Skeletal muscle tissue (tissue), 4 donors: ENCODE measurements around the gene DAB1. TPM values are rescaled to one million over a fixed set of nuclear protein-coding genes. Genes with fewer than 3 reads are reported as not detected.

Source experiments
- H3K27ac ChIP-seq: one replicate; pipeline ENCODE4 v1.7.0; 2013; ENCODE audit warnings: mild to moderate bottlenecking, low read depth, low read length, inconsistent platforms
- H3K27me3 ChIP-seq, 3 donors: one replicate each; pipeline ENCODE4 v1.7.0; 2013; ENCODE audit warnings: low read length in 3 of 3; ENCODE audit not compliant: control insufficient read depth in 3 of 3, insufficient read depth in 3 of 3
- H3K36me3 ChIP-seq, 3 donors: one replicate each; pipeline ENCODE4 v1.7.0; 2013; ENCODE audit warnings: low read length in 3 of 3; ENCODE audit not compliant: control insufficient read depth in 3 of 3, insufficient read depth in 3 of 3
- H3K4me1 ChIP-seq, 3 donors: one replicate each; pipeline ENCODE4 v1.7.0; 2013; ENCODE audit warnings: low read length in 3 of 3, mild to moderate bottlenecking in 3 of 3; ENCODE audit not compliant: control insufficient read depth in 3 of 3, insufficient read depth in 3 of 3
- H3K4me3 ChIP-seq, 3 donors: one replicate each; pipeline ENCODE4 v1.7.0; 2013; ENCODE audit warnings: low read length in 3 of 3
- H3K9ac ChIP-seq, 3 donors: one replicate each; pipeline ENCODE4 v1.7.0; 2013; ENCODE audit warnings: low read length in 3 of 3, mild to moderate bottlenecking in 3 of 3, moderate library complexity in 2 of 3, low read depth in 1 of 3
- H3K9me3 ChIP-seq, 3 donors: one replicate each; pipeline ENCODE4 v1.7.0; 2013; ENCODE audit warnings: low read length in 3 of 3; ENCODE audit not compliant: control insufficient read depth in 3 of 3
- total RNA-seq: library from RNA; depleted of rRNA; stranded (reverse); fragments of >200 nt; gene quantifications from one replicate; pipeline ENCODE4 v1.2.3, GENCODE V29; 2014
- donor health status: Osteomylitis.

DAB1 gene
- total RNA-seq, 1 donor from 2014 or later, result 1.6 TPM

DNA sequence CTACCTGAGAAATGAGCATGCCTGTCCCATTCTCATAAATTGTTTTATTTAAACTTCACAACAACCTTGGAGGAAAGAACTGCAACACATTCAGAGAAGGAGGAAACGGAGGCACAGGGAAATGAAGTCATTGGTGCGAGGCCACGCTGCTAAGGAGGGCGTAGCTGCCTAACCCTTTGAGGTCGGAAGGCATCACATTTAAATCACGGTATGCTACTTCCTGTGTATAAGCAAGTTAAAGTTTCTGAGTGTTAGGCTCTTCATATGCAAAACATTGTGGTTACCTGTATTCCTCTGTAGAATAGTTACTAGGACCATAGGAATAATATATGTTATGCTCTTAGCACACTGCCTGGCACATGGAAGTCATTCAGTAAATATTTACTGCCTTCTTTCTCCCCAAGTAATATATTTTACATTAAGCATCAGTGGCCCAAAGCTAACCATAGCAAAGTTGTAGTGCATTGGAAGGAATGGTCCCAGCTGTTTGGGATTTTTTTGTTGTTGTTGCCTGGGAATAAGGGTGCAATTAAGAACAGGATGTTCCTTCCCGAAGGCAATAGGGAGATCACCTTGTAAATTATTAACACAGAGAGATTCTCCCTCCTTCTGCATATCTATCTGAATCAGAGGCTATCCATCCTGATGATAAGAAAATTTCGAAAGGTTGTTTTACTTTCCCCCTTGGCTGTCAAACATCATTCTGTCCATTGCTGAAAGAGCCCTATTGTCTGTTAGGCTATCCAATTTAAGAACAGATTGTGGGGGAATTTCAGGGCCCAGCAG, 265.8 kb downstream of the DAB1 start:
- Histone ChIP-seq H3K9me3 (peaks cover 0 to 2% (median 0%) of the 10 kb centered on the region in 3 donors), H3K4me3 (no peak overlapping the region), H3K27ac (no peak overlapping the region), H3K27me3 (peaks cover 0 to 10% (median 0%) of the 10 kb centered on the region in 3 donors), H3K9ac (no peak overlapping the region), H3K36me3 (no peaks in the 10 kb centered on the region), H3K4me1 (no peaks in the 10 kb centered on the region)

DNA sequence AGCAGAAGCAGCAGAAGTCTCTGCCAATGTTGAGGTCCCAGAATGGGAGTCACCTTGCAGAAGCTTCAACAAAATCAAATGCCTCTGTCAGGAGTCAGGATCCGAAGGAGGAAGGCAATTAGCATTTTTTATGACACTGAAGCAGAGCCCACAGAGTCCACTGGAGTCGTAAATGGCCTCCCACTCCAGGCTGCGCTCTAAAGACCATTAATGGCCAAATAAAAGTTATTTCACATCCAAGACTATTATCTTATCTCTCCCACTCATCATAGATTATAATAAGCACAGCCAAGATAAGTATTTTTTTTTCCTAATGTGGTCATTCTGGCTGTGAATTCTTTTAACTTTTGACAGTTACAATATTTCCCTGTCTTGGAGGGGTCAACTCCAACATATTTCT, 267.0 kb downstream of the DAB1 start:
- Histone ChIP-seq H3K36me3 (no peaks in the 10 kb centered on the region), H3K27me3 (peaks cover 0 to 10% (median 0%) of the 10 kb centered on the region in 3 donors), H3K4me1 (no peaks in the 10 kb centered on the region), H3K9ac (no peak overlapping the region), H3K9me3 (peaks cover 0 to 2% (median 0%) of the 10 kb centered on the region in 3 donors), H3K4me3 (no peak overlapping the region), H3K27ac (no peak overlapping the region)

DNA sequence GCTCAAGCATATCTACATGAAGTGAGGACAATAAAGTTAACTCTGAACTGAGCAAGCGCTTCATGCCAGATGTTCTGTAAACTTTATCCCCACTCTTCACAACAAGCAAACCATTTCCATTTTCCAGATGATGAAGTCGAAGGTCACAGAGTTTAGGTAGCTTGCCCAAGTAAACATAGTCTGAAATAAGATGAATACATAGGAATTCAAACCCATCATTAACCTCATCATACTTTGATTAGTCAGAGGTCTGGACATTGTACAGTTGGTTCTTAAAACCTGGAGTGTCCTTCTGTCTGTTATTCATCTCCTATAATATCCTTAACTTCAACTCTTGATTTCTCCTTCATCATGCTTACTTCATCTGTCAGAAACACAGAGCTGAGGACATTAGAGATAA, 277.8 kb downstream of the DAB1 start:
- no peak overlapping the region for H3K9ac ChIP-seq
- H3K4me3 ChIP-seq, result no peak overlapping the region

DNA sequence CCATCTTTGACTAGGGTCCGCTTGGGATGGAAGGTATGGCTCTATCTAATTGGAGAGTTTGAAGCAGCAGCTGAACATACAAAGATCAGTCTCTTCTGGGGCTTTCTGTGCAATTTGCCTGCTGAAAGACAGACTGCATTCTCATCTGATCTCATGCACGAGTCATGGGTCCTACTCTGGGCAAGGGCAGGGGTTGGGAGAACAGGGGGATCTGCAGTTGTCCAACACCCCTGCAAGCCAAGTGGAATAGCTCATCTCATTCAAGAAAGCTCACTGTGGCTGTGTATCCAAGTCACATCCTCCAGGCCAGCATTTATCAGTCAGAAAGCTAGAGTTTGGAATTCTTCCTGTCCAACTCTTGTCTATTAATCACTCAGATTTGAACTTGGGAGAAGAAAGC, 280.9 kb downstream of the DAB1 start:
- Histone ChIP-seq H3K27ac (no peak overlapping the region), H3K27me3 (no peaks in the 10 kb centered on the region), H3K9me3 (no peaks in the 10 kb centered on the region), H3K9ac (no peak overlapping the region), H3K4me3 (no peak overlapping the region), H3K36me3 (no peaks in the 10 kb centered on the region), H3K4me1 (no peaks in the 10 kb centered on the region)

More for the DNA sequence above, 277.8 kb downstream of the DAB1 start:
- no peaks in the 10 kb centered on the region for H3K36me3 ChIP-seq
- H3K9me3 ChIP-seq, result no peaks in the 10 kb centered on the region
- no peaks in the 10 kb centered on the region for H3K27me3 ChIP-seq
- no peaks in the 10 kb centered on the region for H3K4me1 ChIP-seq
- H3K27ac ChIP-seq, result no peak overlapping the region

DNA sequence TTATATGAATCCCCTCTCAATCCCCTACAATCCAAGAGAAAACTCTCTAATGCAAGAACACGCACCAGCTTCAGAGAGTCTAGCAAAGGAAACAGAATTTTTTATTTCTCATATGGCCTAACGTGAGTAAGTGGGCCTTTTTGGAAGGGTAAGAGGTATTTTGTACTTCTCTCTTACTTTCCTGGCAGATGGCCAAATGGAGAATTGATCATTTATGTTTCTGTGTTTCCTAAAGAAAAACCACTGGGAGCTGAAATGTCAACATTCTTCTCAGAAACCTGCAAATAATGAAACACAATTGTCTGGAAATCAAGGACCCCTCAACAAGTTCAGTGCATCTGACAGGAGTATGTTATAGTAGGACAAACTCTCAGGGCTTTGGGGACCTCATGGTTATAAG, 281.7 kb downstream of the DAB1 start:
- Histone ChIP-seq H3K9ac (no peak overlapping the region), H3K27ac (no peak overlapping the region), H3K4me1 (no peaks in the 10 kb centered on the region), H3K27me3 (no peaks in the 10 kb centered on the region), H3K4me3 (no peak overlapping the region), H3K36me3 (no peaks in the 10 kb centered on the region), H3K9me3 (no peaks in the 10 kb centered on the region)

DNA sequence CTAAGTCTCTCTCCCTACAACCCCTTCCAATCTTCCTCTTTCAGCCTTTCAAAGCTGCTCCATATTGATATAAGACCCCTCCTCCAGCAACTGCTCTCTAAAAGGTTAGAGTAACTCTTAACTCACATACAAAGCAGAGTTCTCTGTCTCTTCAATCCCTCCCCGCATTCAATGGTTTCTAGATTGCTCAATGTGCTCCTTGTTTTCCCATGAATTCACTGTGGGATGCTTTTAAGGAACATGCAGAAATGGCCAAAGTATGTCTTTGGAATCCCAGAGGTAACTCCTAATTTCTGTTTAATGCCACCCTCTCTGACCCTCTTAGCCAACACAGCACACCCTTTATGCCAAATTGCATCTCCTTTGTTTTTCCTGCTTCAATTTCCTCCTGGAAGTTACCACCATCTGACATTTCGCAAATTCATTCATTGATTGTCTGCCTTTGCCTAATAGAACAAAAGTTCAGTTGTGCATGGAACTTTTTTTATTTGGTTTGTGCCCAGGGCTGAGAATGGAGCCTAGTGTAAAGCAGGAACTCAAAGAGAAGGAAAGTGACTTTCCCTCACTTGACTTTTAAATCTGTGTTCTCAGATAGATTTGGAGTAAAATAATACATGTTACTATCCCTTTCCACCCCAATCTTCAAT, 285.3 kb downstream of the DAB1 start:
- no peak overlapping the region for H3K9ac ChIP-seq
- H3K36me3 ChIP-seq, result no peaks in the 10 kb centered on the region
- H3K27ac ChIP-seq, result no peak overlapping the region

DNA sequence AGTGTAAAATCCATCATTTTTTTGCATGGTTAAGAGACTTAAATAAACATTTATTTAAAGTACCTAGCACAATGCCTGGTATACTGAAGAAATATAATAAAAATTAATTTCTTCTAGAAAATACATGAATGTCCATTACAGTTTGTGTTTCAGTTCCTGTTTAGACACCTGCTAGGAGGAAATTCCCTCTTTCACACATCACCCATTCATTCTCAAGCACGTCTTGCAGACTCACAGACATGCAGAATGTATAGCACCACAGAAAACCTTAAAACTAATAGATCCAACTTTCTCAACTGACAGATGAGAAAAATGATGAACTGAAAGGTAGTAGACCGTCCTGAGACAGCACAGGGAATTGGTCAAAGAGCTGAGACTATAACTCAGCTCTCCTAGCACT, 285.9 kb downstream of the DAB1 start:
- Histone ChIP-seq H3K4me1 (no peaks in the 10 kb centered on the region), H3K27ac (no peak overlapping the region), H3K36me3 (no peaks in the 10 kb centered on the region), H3K9ac (no peak overlapping the region), H3K4me3 (no peak overlapping the region), H3K9me3 (no peaks in the 10 kb centered on the region), H3K27me3 (peaks cover 0 to 2% (median 0%) of the 10 kb centered on the region in 3 donors)

More for the DNA sequence above, 285.3 kb downstream of the DAB1 start:
- Histone ChIP-seq H3K4me1 (no peaks in the 10 kb centered on the region), H3K4me3 (no peak overlapping the region), H3K9me3 (no peaks in the 10 kb centered on the region), H3K27me3 (peaks cover 0 to 2% (median 0%) of the 10 kb centered on the region in 3 donors)

DNA sequence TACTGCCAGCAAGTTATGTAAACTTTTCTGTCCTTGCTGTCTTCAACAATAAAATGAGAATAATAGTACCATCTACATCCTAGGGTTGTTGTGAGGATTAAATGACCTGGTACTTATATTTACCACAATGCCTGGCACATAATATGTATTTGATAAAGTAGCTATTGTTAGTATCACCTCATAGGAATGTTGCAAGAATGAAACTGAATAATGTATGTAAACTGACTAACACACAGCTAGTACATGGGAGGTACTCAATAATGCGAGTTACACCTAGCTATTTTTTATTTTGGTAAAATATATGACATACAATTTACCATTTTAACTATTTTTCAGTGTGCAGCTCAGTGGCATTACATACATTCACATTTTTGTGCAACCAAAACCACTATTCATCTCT, 289.1 kb downstream of the DAB1 start:
- no peak overlapping the region for H3K4me3 ChIP-seq
- H3K27me3 ChIP-seq, result peaks cover 0 to 2% (median 0%) of the 10 kb centered on the region in 3 donors
- no peak overlapping the region for H3K9ac ChIP-seq
- H3K27ac ChIP-seq, result no peak overlapping the region
- H3K9me3 ChIP-seq, result no peaks in the 10 kb centered on the region
- no peaks in the 10 kb centered on the region for H3K4me1 ChIP-seq
- H3K36me3 ChIP-seq, result no peaks in the 10 kb centered on the region

DNA sequence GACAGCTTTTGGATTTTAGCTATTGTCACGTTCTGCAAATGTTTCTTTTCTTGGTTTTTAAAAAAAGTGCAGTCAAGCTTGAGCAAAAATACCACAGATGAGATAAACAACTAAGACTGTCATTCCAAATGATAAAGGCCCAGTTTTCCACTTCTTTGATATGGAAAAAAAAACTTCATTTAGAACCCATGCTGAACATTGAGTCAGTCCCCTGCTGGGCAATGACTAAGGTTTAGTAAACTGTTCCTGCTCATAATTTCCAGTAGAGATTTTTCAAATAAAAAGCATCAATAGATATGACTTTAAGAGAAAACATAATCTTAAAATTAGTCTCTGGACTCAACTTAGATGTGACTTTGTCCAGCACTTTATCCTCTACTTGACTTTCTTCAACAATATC, 290.2 kb downstream of the DAB1 start:
- no peaks in the 10 kb centered on the region for H3K36me3 ChIP-seq
- H3K9me3 ChIP-seq, result no peaks in the 10 kb centered on the region
- H3K9ac ChIP-seq, result no peak overlapping the region
- H3K4me1 ChIP-seq, result no peaks in the 10 kb centered on the region
- peaks cover 0 to 2% (median 0%) of the 10 kb centered on the region in 3 donors for H3K27me3 ChIP-seq
- H3K4me3 ChIP-seq, result no peak overlapping the region
- no peak overlapping the region for H3K27ac ChIP-seq

DNA sequence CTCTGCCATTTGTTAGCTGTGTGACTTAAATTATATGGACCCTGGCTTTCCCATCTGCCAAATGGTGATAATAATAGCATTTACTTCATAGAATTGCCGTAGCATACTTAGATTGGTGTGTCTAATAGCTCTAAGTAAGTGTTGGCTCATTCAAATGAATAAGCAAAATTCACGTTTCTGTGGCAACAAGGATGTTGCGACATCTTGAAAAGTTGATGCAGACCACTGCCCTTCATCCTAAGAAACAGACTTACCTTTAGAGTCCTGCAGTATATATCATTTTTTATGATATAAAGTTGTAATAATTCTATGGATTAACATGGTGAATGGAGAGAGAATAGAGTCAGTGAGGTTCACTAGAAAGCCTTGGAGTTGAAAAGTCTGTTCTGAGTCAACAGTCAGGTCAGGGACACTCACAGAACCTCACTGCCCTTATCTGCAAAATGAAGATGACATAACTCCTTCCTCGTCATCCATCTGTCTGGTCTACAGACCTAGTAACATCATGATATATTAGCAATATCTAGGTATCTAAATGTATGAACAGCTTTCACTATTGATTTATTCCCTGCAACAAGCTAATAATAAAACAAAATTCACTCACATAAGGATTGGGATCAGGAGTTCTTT, 290.8 kb downstream of the DAB1 start:
- H3K9ac ChIP-seq, result no peak overlapping the region
- H3K4me3 ChIP-seq, result no peak overlapping the region
- no peaks in the 10 kb centered on the region for H3K36me3 ChIP-seq
- no peaks in the 10 kb centered on the region for H3K9me3 ChIP-seq
- peaks cover 0 to 2% (median 0%) of the 10 kb centered on the region in 3 donors for H3K27me3 ChIP-seq
- H3K27ac ChIP-seq, result no peak overlapping the region
- H3K4me1 ChIP-seq, result no peaks in the 10 kb centered on the region
